GM18858 (cell line): ENCODE data around the gene ZFAND6.

Experiments used
- ATAC-seq: cut with Tn5 transposase; IDR thresholded peaks from one replicate; pipeline ENCODE4 v1.9.1; 2021; ENCODE audit not compliant: unreplicated experiment

ZFAND6 gene

GRCh38 chr15:80186597-80186996 is 127.1 kb downstream of the ZFAND6 start:
- no peak for ATAC-seq
